Psoas muscle (tissue), 8 donors: ENCODE measurements around the gene PLEKHN1. TPM values are rescaled to one million over a fixed set of nuclear protein-coding genes. Genes with fewer than 3 reads are reported as not detected.
"Not testable (repeated sequence)": the region's sequence is repeated elsewhere in the genome, so short reads cannot be mapped to it uniquely, and the experiment has no call there.

Experiments used
- ATAC-seq, 4 donors: fragments of 200-7000 bp; cut with Tn5 transposase; one replicate each; pipeline ENCODE4 v1.9.1; 2020; ENCODE audit warnings: moderate library complexity in 3 of 4, mild to moderate bottlenecking in 2 of 4
- DNase-seq, 2 donors: peaks; one replicate each; pipeline ENCODE4 v3.0.0-alpha.2; 2020
- H3K27ac ChIP-seq: fragments of 200-600 bp; one replicate; pipeline ENCODE4 v1.8.0; 2022
- H3K27me3 ChIP-seq, 3 donors: fragments of 200-600 bp in 1 of 3; one replicate each; pipeline versions ENCODE4 v1.6.1 to v1.8.0; 2013 to 2022; ENCODE audit warnings: low read length in 2 of 3, mild to moderate bottlenecking in 2 of 3, moderate library complexity in 1 of 3; ENCODE audit not compliant: insufficient read depth in 3 of 3
- H3K36me3 ChIP-seq, 2 donors: fragments of 200-600 bp in 1 of 2; one replicate each; pipeline versions ENCODE4 v1.6.1 to v1.8.0; 2013 to 2022; ENCODE audit warnings: low read depth in 1 of 2, mild to moderate bottlenecking in 1 of 2, moderate library complexity in 1 of 2; ENCODE audit not compliant: insufficient read depth in 1 of 2
- H3K4me1 ChIP-seq: fragments of 200-600 bp; one replicate; pipeline ENCODE4 v1.8.0; 2022
- H3K4me3 ChIP-seq: fragments of 200-600 bp; one replicate; pipeline ENCODE4 v1.8.0; 2022; ENCODE audit warnings: mild to moderate bottlenecking
- H3K9me3 ChIP-seq: fragments of 200-600 bp; one replicate; pipeline ENCODE4 v1.8.0; 2022
- CTCF ChIP-seq: fragments of 200-600 bp; IDR thresholded peaks from one replicate; pipeline ENCODE4 v1.8.0; 2022; ENCODE audit warnings: antibody characterized with exemption
- WGBS, 3 donors: extraction: QIAGEN DNeasy Blood & Tissue Kit; methylation state at CpG; one replicate each; pipeline versions ENCODE4 v1.1.6 to v1.1.7; 2013; 5-methylcytosine and 5-hydroxymethylcytosine counted together
- intact Hi-C, 2 donors: fragments of 100-400 bp; cut with DNase I; formaldehyde crosslinking; loops; one replicate each; pipeline versions ENCODE4 v1.11.0 to v1.14.2; 2022
- polyA plus RNA-seq, 3 donors: library from polyadenylated mRNA; stranded (reverse); fragments of 200-250 nt; gene quantifications; one replicate each; pipeline ENCODE4 v1.2.3, GENCODE V29; 2013
- total RNA-seq, 4 donors: library from RNA; stranded (reverse); fragmentation: NEBNext Ultra II Directional in 2 of 4; extraction: Animal tissue kit (Norgen Biotek cat#: 25700) in 2 of 4; gene quantifications; one replicate each; pipeline versions ENCODE4 v1.2.1 to v1.2.4, GENCODE V29; 2021 to 2023
- donor health status: healthy with polysubstance abuse.
- donor health status: DM: no; HTN: no; CAD: no; lungs with moderate emphysema.
- donor health status: Bipolar disorder and iron deficiency.
- donor health status: healthy.
- donor health status: DM: yes; HTN: yes; CAD: no.
- donor health status: DM: no; HTN: no; CAD: no.
- donor health status: DM: no; HTN: no; CAD: no.
- donor health status: DM: yes; HTN: yes; CAD: no.

PLEKHN1 gene
- total and polyA plus RNA-seq, 7 donors: 0.03 TPM; not detected in 6

- Histone ChIP-seq H3K27ac (peak within 1 kb of the TSS; percentile 80), H3K4me1 (peaks cover 11% of the 10 kb centered on the region), H3K4me3 (peak within 1 kb of the TSS; percentile 79), H3K27me3 (no peaks in the 10 kb centered on the region), H3K36me3 (no peaks in the 10 kb centered on the region), H3K9me3 (no peaks in the 10 kb centered on the region)
- DNase-seq (peak; percentile 89 to 93), ATAC-seq (peak; percentile 88 to 96 (median 93))
- no peak for TF ChIP-seq CTCF
- 2 to 7% (median 4%) methylated on average over 29 to 30 of the region's 30 CpGs for WGBS, 3 donors
- intact Hi-C loops: no loop called here
Measured at GRCh38 chr1:1013105-1013921, 47.0 kb downstream of the PLEKHN1 start, which contains the start of gene ISG15. Gene ISG15 (plus strand): TSS chr1:1013497. CDS start chr1:1013574, 77 bp downstream.

- Histone ChIP-seq H3K36me3 (no peaks in the 10 kb centered on the region), H3K27ac (peak overlapping the region; percentile 80), H3K4me3 (peak overlapping the region; percentile 79), H3K27me3 (no peaks in the 10 kb centered on the region), H3K9me3 (no peaks in the 10 kb centered on the region), H3K4me1 (peaks cover 11% of the 10 kb centered on the region)
- DNase-seq (peak; percentile 22 to 60), ATAC-seq (peak in 2 of 4 donors; percentile 5 to 15)
- no peak for TF ChIP-seq CTCF
- intact Hi-C loops: no loop called here
- WGBS, 3 donors: 54 to 58% (median 54%) methylated on average over 40 to 41 of the region's 41 CpGs
Measured at GRCh38 chr1:1013922-1014648, 47.8 kb downstream of the PLEKHN1 start.

GRCh38 chr1:1014799-1015681 is 48.8 kb downstream of the PLEKHN1 start:
- H3K4me1 ChIP-seq: peaks cover 11% of the 10 kb centered on the region
- ATAC-seq (no peak), DNase-seq (no peak)
- 58 to 72% (median 70%) methylated on average over 20 of the region's 20 CpGs for WGBS, 3 donors
- peak overlapping the region; percentile 80 for H3K27ac ChIP-seq
- TF ChIP-seq CTCF: peak; percentile 13
- H3K36me3 ChIP-seq: no peaks in the 10 kb centered on the region
- peak overlapping the region; percentile 79 for H3K4me3 ChIP-seq
- intact Hi-C loops: no loop called here
- H3K9me3 ChIP-seq: no peaks in the 10 kb centered on the region
- no peaks in the 10 kb centered on the region for H3K27me3 ChIP-seq

GRCh38 chr1:1017397-1018320 is 51.4 kb downstream of the PLEKHN1 start:
- ATAC-seq, intact Hi-C loops, DNase-seq, H3K9me3 ChIP-seq, H3K36me3 ChIP-seq, H3K27ac ChIP-seq, H3K4me3 ChIP-seq: not testable (repeated sequence)
- Histone ChIP-seq H3K4me1 (peaks cover 12% of the 10 kb centered on the region), H3K27me3 (peaks cover 0 to 21% (median 4%) of the 10 kb centered on the region in 3 donors)
- WGBS, 3 donors: 75 to 86% (median 77%) methylated on average over 16 to 17 of the region's 17 CpGs

DNA sequence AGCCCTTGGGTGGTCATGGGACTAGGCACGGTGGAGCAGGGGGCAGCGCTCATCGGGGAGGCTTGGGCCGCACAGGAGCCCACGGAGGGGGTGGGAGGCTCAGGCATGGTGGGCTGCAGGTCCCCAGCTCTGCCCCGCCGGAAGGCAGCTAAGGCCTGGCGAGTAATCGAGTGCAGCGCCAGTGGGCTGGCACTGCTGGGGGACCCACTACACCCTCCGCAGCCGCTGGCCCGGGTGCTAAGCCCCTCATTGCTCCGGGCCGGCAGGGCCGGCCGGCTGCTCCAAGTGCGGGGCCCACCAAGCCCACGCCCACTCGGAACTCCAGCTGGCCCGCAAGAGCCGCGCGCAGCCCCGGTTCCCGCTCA is 52.0 kb downstream of the PLEKHN1 start:
- intact Hi-C loops, ATAC-seq, H3K27ac ChIP-seq, H3K36me3 ChIP-seq, H3K9me3 ChIP-seq, H3K4me1 ChIP-seq, DNase-seq, H3K4me3 ChIP-seq: not testable (repeated sequence)
- H3K27me3 ChIP-seq: peaks cover 0 to 27% (median 4%) of the 10 kb centered on the region in 3 donors
- WGBS, 3 donors: 87 to 94% (median 89%) methylated on average over 13 to 26 of the region's 26 CpGs
